ENCODE results near the gene ITM2A. TPM values are rescaled to one million over a fixed set of nuclear protein-coding genes. Genes with fewer than 3 reads are reported as not detected.

ITM2A gene
- total and polyA plus RNA-seq, 2 of the 4 experiments (the other 2 are of a cell fraction): not detected

GRCh38 chrX:79366556-79366872 lies 620 bp downstream of the ITM2A start:
- Histone ChIP-seq H3K36me3 (ENCODE audit: control insufficient read depth, insufficient read depth, low read length) (no peaks in the 10 kb centered on the region), H3K9me1 (ENCODE audit: insufficient read depth, low read length) (no peaks in the 10 kb centered on the region), H4K5ac (ENCODE audit: low read depth, low read length) (no peak overlapping the region), H3K18ac (ENCODE audit: low read depth, low read length) (no peak overlapping the region), H3K27me3 (ENCODE audit: control insufficient read depth, insufficient read depth, low read length) (no peaks in the 10 kb centered on the region), H2BK5ac (ENCODE audit: low read depth, low read length, poor library complexity, severe bottlenecking) (no peak overlapping the region), H3K14ac (replicated peaks; ENCODE audit: low read depth, low read length) (no peak overlapping the region), H4K8ac (ENCODE audit: low read depth in 2 of 2, low read length in 2 of 2) (no peak overlapping the region), H2BK120ac (ENCODE audit: low read depth, low read length) (no peak overlapping the region), H3K23ac (ENCODE audit: low read depth, low read length) (no peak overlapping the region), H3K9ac (ENCODE audit: low read depth, low read length) (no peak overlapping the region), H4K20me1 (ENCODE audit: insufficient read depth, low read length) (no peaks in the 10 kb centered on the region), H2BK15ac (ENCODE audit: low read depth, low read length) (no peak overlapping the region), H3K4me2 (ENCODE audit: low read depth, low read length) (no peak overlapping the region), H3K4ac (ENCODE audit: low read depth, low read length) (no peak overlapping the region), H3K9me3 (ENCODE audit: control insufficient read depth, insufficient read depth, low read length) (no peaks in the 10 kb centered on the region), H3K4me1 (ENCODE audit: control insufficient read depth, insufficient read depth, low read length) (no peaks in the 10 kb centered on the region), H4K91ac (ENCODE audit: insufficient read depth, low read depth, low read length) (no peak overlapping the region), H3K79me1 (ENCODE audit: low read depth in 1 of 2, low read length in 2 of 2) (no peaks in the 10 kb centered on the region), H3K56ac (ENCODE audit: extremely low read depth, insufficient read depth, low read length) (no peak overlapping the region), H2AK5ac (ENCODE audit: low read depth, low read length) (no peak overlapping the region), H3K27ac (ENCODE audit: insufficient read depth, low read length) (no peak overlapping the region), H2AK9ac (replicated peaks; ENCODE audit: low read depth, low read length, poor library complexity) (no peak overlapping the region), H2BK20ac (ENCODE audit: low read depth, low read length) (no peak overlapping the region), H2AFZ (replicated peaks; ENCODE audit: low read length, poor library complexity) (no peak overlapping the region), H3K4me3 (ENCODE audit: insufficient read depth, low read depth, low read length) (no peak overlapping the region)
- POLR2A ChIA-PET (ENCODE audit: unreplicated experiment): no interaction called here
- in situ Hi-C loops (cut with MboI; ENCODE audit: low sequenced_read_pairs): no loop called here
- intact Hi-C loops (cut with micrococcal nuclease): no loop called here
- no peak for TF ChIP-seq ELK1 (IDR thresholded peaks at IDR 0.05; ENCODE audit: borderline replicate concordance, low read depth, low read length)
- no peak for TF ChIP-seq CHD1 (IDR thresholded peaks at IDR 0.05; ENCODE audit: low read depth, low read length)
- TF ChIP-seq NFE2L2 (IDR thresholded peaks at IDR 0.05; ENCODE audit: low read depth, low read length): no peak
- TF ChIP-seq MAFK (IDR thresholded peaks at IDR 0.05; ENCODE audit: low read depth, low read length): no peak
- TF ChIP-seq RAD21 (IDR thresholded peaks at IDR 0.05; ENCODE audit: low read length): no peak
- TF ChIP-seq CTCF (conservative IDR thresholded peaks at IDR 0.05; ENCODE audit: low read depth, low read length): no peak
- TF ChIP-seq RCOR1 (IDR thresholded peaks at IDR 0.05; ENCODE audit: insufficient replicate concordance, low read length): no peak
- TF ChIP-seq MXI1 (IDR thresholded peaks at IDR 0.05; ENCODE audit: borderline replicate concordance, low read depth, low read length): no peak
- ATAC-seq (ENCODE audit: low read depth) (no peak), DNase-seq (no peak)
- CTCF ChIA-PET: no interaction called here
- BruUV-seq (replicated peaks): no TSS peak
- no CpG with 5 or more reads among the region's 6 CpGs for WGBS, 2 experiments (ENCODE audit: extremely low coverage in 2 of 2, insufficient read length in 1 of 2)
- dilution Hi-C loops (cut with HindIII; ENCODE audit: low sequenced_read_pairs, unreplicated experiment): no loop called here

Data from IMR-90 (cell line).